ENCODE measurements around the gene PNLIPRP2. TPM values are rescaled to one million over a fixed set of nuclear protein-coding genes. Genes with fewer than 3 reads are reported as not detected.

Gene PNLIPRP2
- total and polyA plus RNA-seq, 2 of the 4 experiments (the other 2 are of a cell fraction), result not detected

GRCh38 chr10:116660860-116661259 lies 40.1 kb downstream of the PNLIPRP2 start:
- Histone ChIP-seq H2AK5ac (ENCODE audit: low read depth, low read length) (no peak overlapping the region), H2AFZ (replicated peaks; ENCODE audit: low read length, poor library complexity) (no peak overlapping the region), H3K9me1 (ENCODE audit: insufficient read depth, low read length) (no peaks in the 10 kb centered on the region), H3K4ac (ENCODE audit: low read depth, low read length) (no peak overlapping the region), H3K4me2 (ENCODE audit: low read depth, low read length) (no peak overlapping the region), H3K23ac (ENCODE audit: low read depth, low read length) (no peak overlapping the region), H4K5ac (ENCODE audit: low read depth, low read length) (no peak overlapping the region), H2AK9ac (replicated peaks; ENCODE audit: low read depth, low read length, poor library complexity) (no peak overlapping the region), H3K27me3 (ENCODE audit: control insufficient read depth, insufficient read depth, low read length) (no peaks in the 10 kb centered on the region; the same call in 1 of the 2 replicates), H3K56ac (ENCODE audit: extremely low read depth, insufficient read depth, low read length) (no peak overlapping the region), H4K8ac (ENCODE audit: low read depth in 2 of 2, low read length in 2 of 2) (no peak overlapping the region), H3K79me1 (ENCODE audit: low read depth in 1 of 2, low read length in 2 of 2) (no peaks in the 10 kb centered on the region), H2BK20ac (ENCODE audit: low read depth, low read length) (no peak overlapping the region), H3K9ac (ENCODE audit: low read depth, low read length) (no peak overlapping the region), H2BK15ac (ENCODE audit: low read depth, low read length) (no peak overlapping the region), H3K9me3 (ENCODE audit: control insufficient read depth, insufficient read depth, low read length) (no peaks in the 10 kb centered on the region), H2BK5ac (ENCODE audit: low read depth, low read length, poor library complexity, severe bottlenecking) (no peak overlapping the region), H3K14ac (replicated peaks; ENCODE audit: low read depth, low read length) (no peak overlapping the region; the same call in 1 of the 2 replicates), H2BK120ac (ENCODE audit: low read depth, low read length) (no peak overlapping the region), H4K91ac (ENCODE audit: insufficient read depth, low read depth, low read length) (no peak overlapping the region), H3K18ac (ENCODE audit: low read depth, low read length) (no peak overlapping the region), H4K20me1 (ENCODE audit: insufficient read depth, low read length) (no peaks in the 10 kb centered on the region), H3K27ac (ENCODE audit: insufficient read depth, low read length) (no peak overlapping the region), H3K4me1 (ENCODE audit: control insufficient read depth, insufficient read depth, low read length) (peaks cover 2% of the 10 kb centered on the region; the same call in 1 of the 2 replicates), H3K4me3 (ENCODE audit: insufficient read depth, low read depth, low read length) (no peak overlapping the region), H3K36me3 (ENCODE audit: control insufficient read depth, insufficient read depth, low read length) (no peaks in the 10 kb centered on the region)
- in situ Hi-C loops (cut with MboI; ENCODE audit: low sequenced_read_pairs), result no loop called here
- ATAC-seq (ENCODE audit: low read depth), result no peak
- intact Hi-C loops (cut with micrococcal nuclease), result no loop called here
- no CpG with 5 or more reads among the region's 5 CpGs for WGBS, 2 experiments (ENCODE audit: extremely low coverage in 2 of 2, insufficient read length in 1 of 2)
- dilution Hi-C loops (cut with HindIII; ENCODE audit: low sequenced_read_pairs, unreplicated experiment), result no loop called here
- CTCF ChIA-PET, result interaction anchor here (0.6 to 1.2 kb wide), 3 partner anchors 60 to 514 kb away, joined by 3 to 4 read pairs (median 3); no protein-coding TSS in a partner anchor
- DNase-seq, result no peak
- TF ChIP-seq CTCF (conservative IDR thresholded peaks at IDR 0.05; ENCODE audit: low read depth, low read length), result no peak
- BruUV-seq (replicated peaks), result no TSS peak
- POLR2A ChIA-PET (ENCODE audit: unreplicated experiment), result no interaction called here

All from IMR-90 (cell line).